ENCODE results near the gene THSD4. TPM values are rescaled to one million over a fixed set of nuclear protein-coding genes. Genes with fewer than 3 reads are reported as not detected.

The THSD4 gene
- total and polyA plus RNA-seq, 9 of the 15 experiments (the other 6 are each of a cell fraction or from before 2014, with no cell fraction given) = 0.04 TPM; not detected in 5

DNA sequence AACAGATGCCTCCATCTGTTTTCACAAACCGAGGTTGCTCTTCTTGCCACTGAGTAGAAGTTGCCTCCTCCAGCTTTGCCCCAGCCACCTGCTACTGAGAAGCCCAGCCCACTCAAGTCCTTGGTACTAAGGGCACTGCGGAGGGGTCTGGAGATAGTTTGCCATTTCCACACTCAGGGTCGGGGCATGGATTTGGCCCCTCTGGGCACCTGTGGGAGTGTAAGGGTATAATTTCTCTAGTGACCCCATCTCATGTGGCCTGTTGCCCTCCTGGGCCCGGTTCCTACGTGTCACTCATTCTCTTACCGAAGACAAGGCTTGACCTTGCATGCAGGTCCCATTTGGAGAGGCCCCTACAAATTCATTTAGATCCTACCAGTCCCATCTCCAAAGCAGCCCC, 79.0 kb downstream of the THSD4 start:
- Histone ChIP-seq H2AFZ (ENCODE audit: low read depth, low read length) (no peak overlapping the region), H3K36me3 (ENCODE audit: control insufficient read depth, insufficient read depth, low read length) (no peaks in the 10 kb centered on the region), H4K20me1 (replicated peaks; ENCODE audit: control insufficient read depth, insufficient read depth, low read length) (no peaks in the 10 kb centered on the region), H3K9ac (ENCODE audit: insufficient read depth in 1 of 2, low read depth in 2 of 2, low read length in 2 of 2) (no peak overlapping the region), H3K9me3 (replicated peaks; ENCODE audit: control insufficient read depth, insufficient read depth, low read depth, low read length) (no peaks in the 10 kb centered on the region), H3K4me3 (no peak overlapping the region), H3K4me2 (ENCODE audit: insufficient read depth, low read length) (no peak overlapping the region), H3K79me2 (ENCODE audit: control insufficient read depth, insufficient read depth, low read length) (no peaks in the 10 kb centered on the region), H3K27me3 (ENCODE audit: control insufficient read depth in 2 of 2, insufficient read depth in 2 of 2, low read length in 2 of 2) (0 out of 5 replicates have a peak, but pooled peaks cover 0 to 4% of the 10 kb centered on the region in 2 experiments), H3K9me1 (ENCODE audit: control insufficient read depth, insufficient read depth, low read length) (no peaks in the 10 kb centered on the region), H3K4me1 (replicated peaks in 1 of 2; ENCODE audit: control insufficient read depth in 2 of 2, insufficient read depth in 2 of 2, low read length in 2 of 2) (no peaks in the 10 kb centered on the region), H3K27ac (ENCODE audit: extremely low read depth, low read depth, low read length) (no peak overlapping the region)
- intact Hi-C loops (cut with micrococcal nuclease) (no loop called here), in situ Hi-C loops (cut with MboI) (no loop called here)
- CTCF ChIA-PET (ENCODE audit: low intra/inter-chr PET ratio) = interaction anchor here (1.0 kb wide), 1 partner anchor 246 kb away, joined by 3 read pairs; no protein-coding TSS in a partner anchor
- FAIRE-seq (no peak), DNase-seq (ENCODE audit: extremely low read depth in 1 of 4, low spot score in 3 of 4) (no peak), ATAC-seq (no peak)
- POLR2A ChIA-PET = no interaction called here
- BruUV-seq (replicated peaks) = no TSS peak
- TF ChIP-seq U2AF1 (optimal IDR thresholded peaks at IDR 0.05; ENCODE audit: low read depth, low read length) = no peak
- TF ChIP-seq, protein P1, sequence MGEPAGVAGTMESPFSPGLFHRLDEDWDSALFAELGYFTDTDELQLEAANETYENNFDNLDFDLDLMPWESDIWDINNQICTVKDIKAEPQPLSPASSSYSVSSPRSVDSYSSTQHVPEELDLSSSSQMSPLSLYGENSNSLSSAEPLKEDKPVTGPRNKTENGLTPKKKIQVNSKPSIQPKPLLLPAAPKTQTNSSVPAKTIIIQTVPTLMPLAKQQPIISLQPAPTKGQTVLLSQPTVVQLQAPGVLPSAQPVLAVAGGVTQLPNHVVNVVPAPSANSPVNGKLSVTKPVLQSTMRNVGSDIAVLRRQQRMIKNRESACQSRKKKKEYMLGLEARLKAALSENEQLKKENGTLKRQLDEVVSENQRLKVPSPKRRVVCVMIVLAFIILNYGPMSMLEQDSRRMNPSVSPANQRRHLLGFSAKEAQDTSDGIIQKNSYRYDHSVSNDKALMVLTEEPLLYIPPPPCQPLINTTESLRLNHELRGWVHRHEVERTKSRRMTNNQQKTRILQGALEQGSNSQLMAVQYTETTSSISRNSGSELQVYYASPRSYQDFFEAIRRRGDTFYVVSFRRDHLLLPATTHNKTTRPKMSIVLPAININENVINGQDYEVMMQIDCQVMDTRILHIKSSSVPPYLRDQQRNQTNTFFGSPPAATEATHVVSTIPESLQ (CRISPR knock-in tag; IDR thresholded peaks at IDR 0.05) = no peak
- TF ChIP-seq HNRNPUL1 (IDR thresholded peaks at IDR 0.05; ENCODE audit: low read length) = no peak
- no peak for TF ChIP-seq ZFX (CRISPR knock-in tag; IDR thresholded peaks at IDR 0.05)
- 4% methylated on average over 6 of the region's 6 CpGs for WGBS (ENCODE audit: insufficient coverage, low coverage, missing lambda C conversion rate)
